DND-41 (cell line): ENCODE results near the gene FBXO21.

Source experiments
- ATAC-seq: fragments of 200-7000 bp; cut with Tn5 transposase; 3 replicates; pipeline ENCODE4 v1.9.1; 2021; ENCODE audit warnings: low read depth; ENCODE audit not compliant: insufficient read depth
- DNase-seq: peaks from one replicate; pipeline ENCODE4 v3.0.0-alpha.2; 2020
- H2AFZ ChIP-seq: 2 replicates; pipeline ENCODE4 v1.6.0; 2012; ENCODE audit warnings: low read depth, low read length
- H3K27ac ChIP-seq: 2 replicates; pipeline ENCODE4 v1.5.1; 2012; ENCODE audit warnings: low read length, inconsistent platforms
- H3K27me3 ChIP-seq: fragments of 200-600 bp; sonication (generic); 2 replicates; pipeline ENCODE4 v1.6.0; 2012; ENCODE audit warnings: low read length, mild to moderate bottlenecking, inconsistent platforms; ENCODE audit not compliant: insufficient read depth, poor library complexity
- H3K36me3 ChIP-seq: 2 replicates; pipeline ENCODE4 v1.5.1; 2012; ENCODE audit warnings: low read length, inconsistent platforms; ENCODE audit not compliant: insufficient read depth
- H3K4me1 ChIP-seq: 2 replicates; pipeline ENCODE4 v1.5.1; 2012; ENCODE audit warnings: mild to moderate bottlenecking, low read length; ENCODE audit not compliant: insufficient read depth
- H3K4me2 ChIP-seq: 2 replicates; pipeline ENCODE4 v1.6.0; 2012; ENCODE audit warnings: mild to moderate bottlenecking, moderate library complexity, low read length, inconsistent platforms; ENCODE audit not compliant: insufficient read depth
- H3K4me3 ChIP-seq, 2 experiments: fragments of 200-600 bp in 1 of 2; shearing (Covaris generic) in 1 of 2; 2 replicates each; pipeline ENCODE4 v1.5.1; 2012 to 2016; ENCODE audit warnings: inconsistent platforms in 2 of 2, low read length in 2 of 2, mild to moderate bottlenecking in 2 of 2, low read depth in 1 of 2, moderate library complexity in 1 of 2
- H3K79me2 ChIP-seq: 2 replicates; pipeline ENCODE4 v1.6.0; 2012; ENCODE audit warnings: low read length, inconsistent platforms; ENCODE audit not compliant: insufficient read depth
- H3K9ac ChIP-seq: 2 replicates; pipeline ENCODE4 v1.6.0; 2012; ENCODE audit warnings: low read depth, mild to moderate bottlenecking, inconsistent platforms, low read length, moderate library complexity
- H3K9me3 ChIP-seq: 2 replicates; pipeline ENCODE4 v1.5.1; 2012; ENCODE audit warnings: low read length, moderate library complexity, mild to moderate bottlenecking, inconsistent platforms; ENCODE audit not compliant: insufficient read depth, severe bottlenecking
- H4K20me1 ChIP-seq: 2 replicates; pipeline ENCODE4 v1.6.0; 2012; ENCODE audit warnings: low read length; ENCODE audit not compliant: insufficient read depth
- EZH2 ChIP-seq: IDR thresholded peaks from 3 replicates; pipeline ENCODE4 v1.6.1; 2012; ENCODE audit warnings: borderline replicate concordance, low read depth, mild to moderate bottlenecking, moderate library complexity, low read length, inconsistent platforms; ENCODE audit not compliant: severe bottlenecking
- TF ChIP-seq, protein P1 (sequence below): IDR thresholded peaks from 2 replicates; pipeline ENCODE4 v1.5.1; 2012; ENCODE audit warnings: borderline replicate concordance, low read length, moderate library complexity, mild to moderate bottlenecking; ENCODE audit not compliant: poor library complexity, severe bottlenecking; ENCODE audit errors: extremely low read depth

The FBXO21 gene, protein sequence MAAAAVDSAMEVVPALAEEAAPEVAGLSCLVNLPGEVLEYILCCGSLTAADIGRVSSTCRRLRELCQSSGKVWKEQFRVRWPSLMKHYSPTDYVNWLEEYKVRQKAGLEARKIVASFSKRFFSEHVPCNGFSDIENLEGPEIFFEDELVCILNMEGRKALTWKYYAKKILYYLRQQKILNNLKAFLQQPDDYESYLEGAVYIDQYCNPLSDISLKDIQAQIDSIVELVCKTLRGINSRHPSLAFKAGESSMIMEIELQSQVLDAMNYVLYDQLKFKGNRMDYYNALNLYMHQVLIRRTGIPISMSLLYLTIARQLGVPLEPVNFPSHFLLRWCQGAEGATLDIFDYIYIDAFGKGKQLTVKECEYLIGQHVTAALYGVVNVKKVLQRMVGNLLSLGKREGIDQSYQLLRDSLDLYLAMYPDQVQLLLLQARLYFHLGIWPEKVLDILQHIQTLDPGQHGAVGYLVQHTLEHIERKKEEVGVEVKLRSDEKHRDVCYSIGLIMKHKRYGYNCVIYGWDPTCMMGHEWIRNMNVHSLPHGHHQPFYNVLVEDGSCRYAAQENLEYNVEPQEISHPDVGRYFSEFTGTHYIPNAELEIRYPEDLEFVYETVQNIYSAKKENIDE

DNA sequence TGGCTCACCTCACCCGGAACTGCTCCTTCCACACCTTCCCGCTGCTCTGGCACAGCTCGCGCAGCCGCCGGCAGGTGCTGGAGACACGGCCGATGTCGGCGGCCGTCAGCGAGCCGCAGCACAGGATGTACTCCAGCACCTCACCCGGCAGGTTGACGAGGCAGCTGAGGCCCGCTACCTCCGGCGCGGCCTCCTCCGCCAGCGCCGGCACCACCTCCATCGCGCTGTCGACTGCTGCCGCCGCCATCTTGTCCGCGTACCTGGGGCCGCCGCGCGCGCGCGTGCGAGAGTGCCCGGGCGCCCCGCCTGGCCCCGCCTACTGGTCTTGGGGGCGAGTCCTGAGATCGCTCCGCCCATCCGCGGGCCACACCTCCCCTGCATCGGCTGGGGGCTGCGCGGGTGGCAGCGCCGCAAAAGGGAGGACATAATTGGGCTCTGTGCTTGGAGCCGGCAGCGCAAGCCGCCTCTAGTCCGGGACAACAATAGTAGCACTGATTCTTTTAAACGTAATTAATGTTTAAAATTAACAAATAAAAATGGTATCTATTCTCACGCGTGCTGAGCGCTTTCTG lies at the start of gene FBXO21:
Gene FBXO21 (minus strand): TSS at position 261 of the 572 bp plus-strand sequence. CDS start 14 bp downstream, at position 247.
- H3K9me3 ChIP-seq, result no peaks in the 10 kb centered on the region
- peaks cover 31% of the 10 kb centered on the region for H3K4me1 ChIP-seq
- H4K20me1 ChIP-seq, result no peaks in the 10 kb centered on the region; the same call in 1 of the 2 replicates
- peak within 1 kb of the TSS; percentile 97 for H2AFZ ChIP-seq
- peaks cover 43% of the 10 kb centered on the region for H3K79me2 ChIP-seq
- H3K4me2 ChIP-seq, result peak within 1 kb of the TSS; percentile 85
- H3K27ac ChIP-seq, result peak within 1 kb of the TSS; percentile 86
- DNase-seq (peak; percentile 93), ATAC-seq (peak; percentile 96)
- peak within 1 kb of the TSS; percentile 85 to 93; a peak in 3 of 4 replicates for H3K4me3 ChIP-seq
- H3K9ac ChIP-seq, result peak within 1 kb of the TSS; percentile 81
- peaks cover 6% of the 10 kb centered on the region for H3K27me3 ChIP-seq
- peaks cover 24% of the 10 kb centered on the region for H3K36me3 ChIP-seq
- TF ChIP-seq, protein P1, sequence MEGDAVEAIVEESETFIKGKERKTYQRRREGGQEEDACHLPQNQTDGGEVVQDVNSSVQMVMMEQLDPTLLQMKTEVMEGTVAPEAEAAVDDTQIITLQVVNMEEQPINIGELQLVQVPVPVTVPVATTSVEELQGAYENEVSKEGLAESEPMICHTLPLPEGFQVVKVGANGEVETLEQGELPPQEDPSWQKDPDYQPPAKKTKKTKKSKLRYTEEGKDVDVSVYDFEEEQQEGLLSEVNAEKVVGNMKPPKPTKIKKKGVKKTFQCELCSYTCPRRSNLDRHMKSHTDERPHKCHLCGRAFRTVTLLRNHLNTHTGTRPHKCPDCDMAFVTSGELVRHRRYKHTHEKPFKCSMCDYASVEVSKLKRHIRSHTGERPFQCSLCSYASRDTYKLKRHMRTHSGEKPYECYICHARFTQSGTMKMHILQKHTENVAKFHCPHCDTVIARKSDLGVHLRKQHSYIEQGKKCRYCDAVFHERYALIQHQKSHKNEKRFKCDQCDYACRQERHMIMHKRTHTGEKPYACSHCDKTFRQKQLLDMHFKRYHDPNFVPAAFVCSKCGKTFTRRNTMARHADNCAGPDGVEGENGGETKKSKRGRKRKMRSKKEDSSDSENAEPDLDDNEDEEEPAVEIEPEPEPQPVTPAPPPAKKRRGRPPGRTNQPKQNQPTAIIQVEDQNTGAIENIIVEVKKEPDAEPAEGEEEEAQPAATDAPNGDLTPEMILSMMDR, result no peak
- TF ChIP-seq EZH2, result no peak

DNA sequence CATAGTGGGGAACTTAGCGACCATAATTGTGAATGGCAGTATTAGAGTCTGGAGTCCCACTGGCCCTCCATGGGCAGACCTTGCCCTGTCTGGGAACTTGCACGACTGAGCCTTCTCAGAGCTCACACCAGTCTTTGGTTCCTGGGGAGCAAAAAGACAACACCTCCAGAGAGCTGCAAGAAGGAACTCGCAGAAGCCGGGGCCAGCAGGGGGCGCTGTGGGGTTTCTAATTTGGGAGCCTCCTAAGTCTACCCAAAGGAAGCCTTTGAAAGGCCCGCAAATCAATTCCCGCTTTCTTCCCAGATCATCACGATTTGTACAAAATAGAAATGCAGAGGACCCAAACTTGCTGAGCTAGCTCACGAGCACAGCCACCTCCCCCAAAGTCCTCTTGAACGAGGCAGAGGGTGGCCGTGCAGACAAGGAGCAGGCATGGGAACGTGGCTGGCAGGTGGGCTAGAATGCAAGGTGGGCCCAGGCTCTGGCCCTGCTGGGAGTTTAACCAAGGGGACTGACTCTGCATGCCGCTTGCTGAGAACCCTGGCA lies 46.3 kb upstream of the FBXO21 start:
- ATAC-seq, result peak; percentile 90

GRCh38 chr12:117235261-117235660 lies 45.0 kb upstream of the FBXO21 start:
- no peaks in the 10 kb centered on the region for H3K79me2 ChIP-seq
- H3K9me3 ChIP-seq, result no peaks in the 10 kb centered on the region
- no peaks in the 10 kb centered on the region for H3K36me3 ChIP-seq
- H4K20me1 ChIP-seq, result no peaks in the 10 kb centered on the region
- ATAC-seq (no peak), DNase-seq (no peak)
- no peak overlapping the region for H2AFZ ChIP-seq
- H3K27ac ChIP-seq, result no peak overlapping the region
- peaks cover 29% of the 10 kb centered on the region for H3K27me3 ChIP-seq
- H3K4me3 ChIP-seq, result no peak overlapping the region
- no peak overlapping the region for H3K9ac ChIP-seq
- no peak for TF ChIP-seq EZH2
- TF ChIP-seq, protein P1, result no peak
- H3K4me1 ChIP-seq, result no peaks in the 10 kb centered on the region
- no peak overlapping the region for H3K4me2 ChIP-seq

More for the DNA sequence above, 46.3 kb upstream of the FBXO21 start:
- no peaks in the 10 kb centered on the region for H3K4me1 ChIP-seq
- no peak overlapping the region for H3K4me3 ChIP-seq
- H3K27me3 ChIP-seq, result peaks cover 31% of the 10 kb centered on the region
- no peak overlapping the region for H3K4me2 ChIP-seq
- no peaks in the 10 kb centered on the region for H3K9me3 ChIP-seq
- no peak overlapping the region for H2AFZ ChIP-seq
- no peaks in the 10 kb centered on the region for H4K20me1 ChIP-seq
- no peaks in the 10 kb centered on the region for H3K36me3 ChIP-seq
- peak; percentile 81 for DNase-seq
- no peak overlapping the region for H3K9ac ChIP-seq
- H3K27ac ChIP-seq, result no peak overlapping the region
- H3K79me2 ChIP-seq, result no peaks in the 10 kb centered on the region
- TF ChIP-seq, protein P1, result peak; percentile 90
- TF ChIP-seq EZH2, result no peak
